22Rv1 (cell line): Measurements from ENCODE around the gene RAET1G.

Experiments used
- CTCF ChIP-seq: fragments of 450-650 bp; IDR thresholded peaks from 2 replicates; pipeline ENCODE4 v1.5.1; 2017; ENCODE audit warnings: mild to moderate bottlenecking
- ZFX ChIP-seq: fragments of 450-650 bp; IDR thresholded peaks from 2 replicates; pipeline ENCODE4 v1.6.1; 2017; ENCODE audit warnings: antibody characterized with exemption, borderline replicate concordance

- no peak for TF ChIP-seq CTCF
- TF ChIP-seq ZFX, result no peak
Measured at GRCh38 chr6:149905911-149906371, 17.0 kb downstream of the RAET1G start.
